ENCODE results near the gene FUZ. TPM values are rescaled to one million over a fixed set of nuclear protein-coding genes. Genes with fewer than 3 reads are reported as not detected.

The FUZ gene
- total and polyA plus RNA-seq, 10 donors = 10.7 to 22.1 (median 16.8) TPM

DNA sequence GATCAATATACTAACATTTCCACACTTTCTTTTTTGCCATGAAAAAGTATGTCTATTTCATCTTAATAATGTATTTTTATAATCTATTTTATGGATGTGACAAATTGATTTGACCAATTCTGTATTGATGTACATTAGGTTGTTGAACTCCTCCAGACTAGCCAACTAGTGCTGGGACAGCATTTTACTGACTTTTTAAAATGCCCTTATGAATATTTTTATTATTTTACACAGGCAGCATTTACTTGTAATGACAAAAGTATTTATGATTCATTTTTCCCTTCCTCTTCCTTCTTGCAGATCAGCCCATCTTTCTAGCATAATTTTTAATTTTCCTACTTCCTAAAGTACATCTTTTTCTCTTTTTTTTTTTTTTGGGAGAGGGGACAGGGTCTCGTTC, 918 bp upstream of the FUZ start:
- 77 to 88% (median 81%) methylated on average over 1 of the region's 1 CpG for WGBS, 5 donors
- DNase-seq = no peak
- intact Hi-C loops (cut with DNase I; ENCODE audit: low total_unique reads) = no loop called here
- H3K4me3 ChIP-seq = peak overlapping the region in 6 of 8 donors; percentile 53 to 75 (median 66)
- H3K4me1 ChIP-seq = peaks cover 17 to 65% (median 46%) of the 10 kb centered on the region in 6 donors
- no peaks in the 10 kb centered on the region for H3K27me3 ChIP-seq (replicated peaks in 1 of 7)
- TF ChIP-seq POLR2AphosphoS5 (IDR thresholded peaks at IDR 0.05) (no peak), POLR2A (IDR thresholded peaks at IDR 0.05) (no peak)
- TF ChIP-seq, protein P1, sequence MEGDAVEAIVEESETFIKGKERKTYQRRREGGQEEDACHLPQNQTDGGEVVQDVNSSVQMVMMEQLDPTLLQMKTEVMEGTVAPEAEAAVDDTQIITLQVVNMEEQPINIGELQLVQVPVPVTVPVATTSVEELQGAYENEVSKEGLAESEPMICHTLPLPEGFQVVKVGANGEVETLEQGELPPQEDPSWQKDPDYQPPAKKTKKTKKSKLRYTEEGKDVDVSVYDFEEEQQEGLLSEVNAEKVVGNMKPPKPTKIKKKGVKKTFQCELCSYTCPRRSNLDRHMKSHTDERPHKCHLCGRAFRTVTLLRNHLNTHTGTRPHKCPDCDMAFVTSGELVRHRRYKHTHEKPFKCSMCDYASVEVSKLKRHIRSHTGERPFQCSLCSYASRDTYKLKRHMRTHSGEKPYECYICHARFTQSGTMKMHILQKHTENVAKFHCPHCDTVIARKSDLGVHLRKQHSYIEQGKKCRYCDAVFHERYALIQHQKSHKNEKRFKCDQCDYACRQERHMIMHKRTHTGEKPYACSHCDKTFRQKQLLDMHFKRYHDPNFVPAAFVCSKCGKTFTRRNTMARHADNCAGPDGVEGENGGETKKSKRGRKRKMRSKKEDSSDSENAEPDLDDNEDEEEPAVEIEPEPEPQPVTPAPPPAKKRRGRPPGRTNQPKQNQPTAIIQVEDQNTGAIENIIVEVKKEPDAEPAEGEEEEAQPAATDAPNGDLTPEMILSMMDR (IDR thresholded peaks at IDR 0.05 in 8 of 11, conservative IDR thresholded peaks at IDR 0.05 in 3 of 11) = no peak
- H3K9me3 ChIP-seq = no peaks in the 10 kb centered on the region
- peak overlapping the region in 7 of 8 donors; percentile 85 to 92 (median 89) for H3K27ac ChIP-seq
- no peaks in the 10 kb centered on the region for H3K36me3 ChIP-seq

DNA sequence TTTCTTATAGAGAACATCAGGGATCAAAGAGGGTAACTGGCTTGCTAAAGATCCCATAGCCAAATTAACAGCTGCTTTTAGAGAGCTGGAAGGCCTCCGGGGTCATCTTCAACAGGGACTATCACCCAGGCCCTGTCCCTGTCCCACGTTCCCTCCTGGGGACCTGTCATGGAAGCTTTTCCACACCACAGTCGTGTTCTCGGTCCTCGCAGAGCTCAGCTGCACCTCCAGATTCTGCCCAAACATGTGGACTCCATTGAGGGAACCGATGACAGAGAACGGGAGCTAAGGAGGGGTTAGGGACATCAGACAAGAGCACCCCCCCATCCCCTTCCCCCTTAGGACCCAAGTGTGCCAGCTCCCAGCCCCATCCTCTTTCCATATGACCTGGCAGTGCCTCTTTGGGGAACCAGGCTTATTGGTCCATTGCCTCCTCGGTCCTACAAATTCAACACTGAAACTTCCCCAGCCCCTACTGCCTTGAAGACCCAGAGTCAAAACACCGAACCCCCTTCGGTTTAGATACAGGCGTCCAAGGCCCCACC, 568 bp downstream of the FUZ start:
- no peaks in the 10 kb centered on the region for H3K9me3 ChIP-seq
- WGBS, 5 donors = 44 to 70% (median 48%) methylated on average over 8 to 11 of the region's 11 CpGs
- DNase-seq = no peak
- H3K36me3 ChIP-seq = peaks cover 0 to 3% (median 0%) of the 10 kb centered on the region in 6 donors
- peak overlapping the region; percentile 55 to 92 (median 89) for H3K27ac ChIP-seq
- intact Hi-C loops (cut with DNase I; ENCODE audit: low total_unique reads) = no loop called here
- peak overlapping the region; percentile 53 to 75 (median 66) for H3K4me3 ChIP-seq
- H3K27me3 ChIP-seq (replicated peaks in 1 of 7) = no peaks in the 10 kb centered on the region
- TF ChIP-seq, protein P1 (IDR thresholded peaks at IDR 0.05 in 8 of 11, conservative IDR thresholded peaks at IDR 0.05 in 3 of 11) = no peak
- no peak for TF ChIP-seq POLR2AphosphoS5 (IDR thresholded peaks at IDR 0.05)
- no peak for TF ChIP-seq POLR2A (IDR thresholded peaks at IDR 0.05)
- H3K4me1 ChIP-seq = peaks cover 17 to 71% (median 50%) of the 10 kb centered on the region in 6 donors

DNA sequence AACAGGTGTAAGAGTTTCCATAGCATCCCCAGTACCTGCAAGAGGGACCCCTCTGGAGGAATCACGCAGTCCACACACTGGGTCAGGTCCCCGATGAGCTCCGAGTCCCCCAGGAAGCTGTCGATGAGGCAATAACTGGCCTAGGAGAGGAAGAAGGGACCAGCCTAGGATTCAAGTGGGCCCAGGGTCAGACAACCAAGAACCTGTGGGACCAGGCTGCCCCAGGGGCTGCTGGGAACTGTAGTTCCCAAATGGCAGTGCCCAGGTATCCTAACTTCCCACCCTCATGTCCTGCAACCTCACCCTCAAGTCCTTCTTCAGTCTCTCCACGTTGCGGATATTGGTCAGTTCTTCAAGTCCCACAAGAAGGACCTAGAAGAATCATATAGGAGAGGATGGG, 1.8 kb downstream of the FUZ start:
- Histone ChIP-seq H3K27ac (peak overlapping the region in 1 of 8 donors; percentile 7), H3K36me3 (peaks cover 0 to 15% (median under 1%) of the 10 kb centered on the region in 6 donors), H3K9me3 (no peaks in the 10 kb centered on the region), H3K27me3 (replicated peaks in 1 of 7) (no peaks in the 10 kb centered on the region), H3K4me1 (peaks cover 12 to 70% (median 45%) of the 10 kb centered on the region in 6 donors), H3K4me3 (no peak overlapping the region)
- 80 to 97% (median 85%) methylated on average over 6 of the region's 6 CpGs for WGBS, 5 donors
- no peak for DNase-seq
- TF ChIP-seq POLR2AphosphoS5 (IDR thresholded peaks at IDR 0.05) = no peak
- TF ChIP-seq, protein P1 (IDR thresholded peaks at IDR 0.05 in 8 of 11, conservative IDR thresholded peaks at IDR 0.05 in 3 of 11) = no peak
- no peak for TF ChIP-seq POLR2A (IDR thresholded peaks at IDR 0.05)
- intact Hi-C loops (cut with DNase I; ENCODE audit: low total_unique reads) = no loop called here

DNA sequence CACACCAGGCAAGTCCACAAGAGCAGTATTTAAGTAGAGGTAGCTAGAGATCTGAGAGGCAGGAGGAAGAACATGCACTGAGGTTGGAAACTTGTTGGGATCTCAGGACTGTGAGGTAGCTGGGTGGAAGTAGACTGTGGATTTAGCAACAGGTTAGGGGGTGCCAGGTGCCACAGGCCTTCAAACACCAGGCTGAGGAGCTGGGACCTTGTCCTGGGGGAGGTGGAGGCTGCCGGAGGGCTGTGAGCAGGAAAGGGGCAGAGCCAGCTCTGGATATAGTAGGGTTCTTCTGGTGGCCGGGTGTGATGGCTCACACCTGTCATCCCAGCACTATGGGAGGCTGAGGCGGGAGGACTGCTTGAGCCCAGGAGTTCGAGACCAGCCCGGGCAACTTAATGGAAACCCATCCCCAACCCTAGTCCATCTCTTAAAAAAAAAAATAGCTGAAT, 3.1 kb downstream of the FUZ start:
- Histone ChIP-seq H3K4me3 (peak overlapping the region in 6 of 8 donors; percentile 56 to 75 (median 66)), H3K36me3 (peaks cover 0 to 29% (median 11%) of the 10 kb centered on the region in 6 donors), H3K9me3 (no peaks in the 10 kb centered on the region), H3K4me1 (peaks cover 12 to 70% (median 45%) of the 10 kb centered on the region in 6 donors), H3K27ac (peak overlapping the region; percentile 43 to 92 (median 84)), H3K27me3 (replicated peaks in 1 of 7) (no peaks in the 10 kb centered on the region)
- DNase-seq = no peak
- TF ChIP-seq, protein P1 (IDR thresholded peaks at IDR 0.05 in 8 of 11, conservative IDR thresholded peaks at IDR 0.05 in 3 of 11) = no peak
- no peak for TF ChIP-seq POLR2A (IDR thresholded peaks at IDR 0.05)
- TF ChIP-seq POLR2AphosphoS5 (IDR thresholded peaks at IDR 0.05) = no peak
- intact Hi-C loops (cut with DNase I; ENCODE audit: low total_unique reads) = no loop called here
- WGBS, 5 donors = 87 to 96% (median 88%) methylated on average over 4 to 5 of the region's 5 CpGs
